Omental fat pad (tissue), 4 donors: ENCODE results near the gene ASIC1. TPM values are rescaled to one million over a fixed set of nuclear protein-coding genes. Genes with fewer than 3 reads are reported as not detected.

ENCODE experiments used
- ATAC-seq: fragments of 150-250 bp; one replicate; pipeline ENCODE4 v1.9.1; 2016; ENCODE audit warnings: mild to moderate bottlenecking, moderate library complexity; ENCODE audit not compliant: low FRiP score
- DNase-seq: peaks from one replicate; pipeline ENCODE4 v3.0.0-alpha.2; 2019; ENCODE audit warnings: low spot score
- CTCF ChIP-seq, 3 donors: fragments of 450-650 bp; IDR thresholded peaks; one replicate each; pipeline ENCODE4 v1.5.1; 2016 to 2017; ENCODE audit warnings: antibody characterized with exemption in 3 of 3, mild to moderate bottlenecking in 3 of 3, moderate library complexity in 2 of 3
- total RNA-seq, 4 donors: library from RNA; depleted of rRNA; stranded (reverse); fragments of >200 nt; gene quantifications; one replicate each; pipeline ENCODE4 v1.1.0, GENCODE V29; 2016

The ASIC1 gene
- total RNA-seq, 4 donors from 2014 or later = 0.69 to 3.8 (median 1.4) TPM

DNA sequence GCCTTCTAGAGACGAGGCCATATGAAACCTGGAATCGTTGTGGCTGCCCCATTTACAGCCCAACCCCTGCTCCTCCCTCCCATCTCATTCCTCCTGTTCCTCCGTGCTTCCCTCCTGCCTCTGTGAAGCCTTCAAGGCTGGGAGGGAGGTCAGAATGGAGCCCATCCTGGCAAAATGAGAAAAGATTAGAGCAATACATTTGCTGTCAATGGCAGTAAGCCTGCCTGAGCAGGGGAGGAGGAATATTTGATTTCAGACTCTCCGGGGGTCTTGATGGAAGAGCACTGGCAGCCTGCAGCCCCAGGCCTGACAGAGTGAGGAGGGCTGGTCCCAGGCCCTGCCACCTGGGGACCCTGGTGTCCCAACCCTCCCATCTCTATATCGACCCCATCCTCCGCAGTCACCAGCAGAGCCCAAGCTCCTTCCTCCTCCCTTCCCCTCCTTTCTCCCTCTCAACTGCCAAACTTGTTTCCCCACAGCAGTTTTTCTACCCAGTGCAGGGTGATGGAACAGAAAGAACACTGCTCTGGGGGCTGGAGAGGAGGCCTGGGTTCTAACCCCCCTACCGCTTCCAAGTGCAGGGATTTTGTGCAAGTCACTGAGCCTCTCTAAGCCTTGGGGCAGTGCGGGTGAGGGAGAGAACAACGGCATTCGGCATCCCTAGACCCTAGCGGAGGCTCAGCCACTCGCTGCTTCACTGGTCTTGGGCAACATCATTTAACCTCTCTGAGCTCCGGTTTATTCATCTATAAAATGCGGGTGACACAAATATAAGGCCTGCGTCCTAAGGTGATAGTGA is 16.1 kb upstream of the ASIC1 start:
- TF ChIP-seq CTCF (IDR thresholded peaks at IDR 0.05) = no peak
- DNase-seq = no peak

GRCh38 chr12:50041962-50042361 is 15.4 kb upstream of the ASIC1 start:
- ATAC-seq = no peak
- no peak for TF ChIP-seq CTCF (IDR thresholded peaks at IDR 0.05)
- DNase-seq = no peak

More for the DNA sequence above, 16.1 kb upstream of the ASIC1 start:
- no peak for ATAC-seq

- TF ChIP-seq CTCF (IDR thresholded peaks at IDR 0.05) = no peak
- no peak for ATAC-seq
- DNase-seq = no peak
Observed at GRCh38 chr12:50042693-50043092, 14.7 kb upstream of the ASIC1 start.

- DNase-seq (no peak), ATAC-seq (no peak)
- TF ChIP-seq CTCF (IDR thresholded peaks at IDR 0.05) = no peak
Observed at GRCh38 chr12:50043308-50043707, 14.1 kb upstream of the ASIC1 start.

DNA sequence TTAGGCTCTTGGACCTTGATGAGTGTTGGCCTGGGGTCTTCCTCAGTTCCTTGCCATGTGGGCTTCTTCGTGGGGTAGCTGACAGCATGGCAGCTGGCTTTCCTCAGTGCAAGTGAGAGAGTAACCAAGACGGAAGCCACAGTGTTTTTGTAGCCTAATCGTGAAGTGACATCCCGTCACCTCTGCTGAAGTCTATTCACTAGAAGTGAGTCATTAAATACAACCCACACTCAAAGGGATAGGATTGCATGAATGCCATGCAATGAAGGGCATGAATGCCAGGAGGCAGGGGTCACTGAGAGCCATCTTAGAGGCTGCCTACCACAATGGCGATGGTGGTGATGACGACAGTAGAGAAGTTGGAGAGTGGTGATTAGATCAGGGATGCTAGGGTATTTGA is 13.5 kb upstream of the ASIC1 start:
- ATAC-seq = no peak
- TF ChIP-seq CTCF (IDR thresholded peaks at IDR 0.05) = no peak
- DNase-seq = no peak

GRCh38 chr12:50047693-50048250 is 9.6 kb upstream of the ASIC1 start:
- no peak for TF ChIP-seq CTCF (IDR thresholded peaks at IDR 0.05)
- ATAC-seq = no peak
- no peak for DNase-seq
